NCI-H187 treated with DMSO at 0.1 percent for 48 hours (cell line): ENCODE data around the gene CHD5.
A peak's percentile ranks its signal among the peaks of the same experiment; 100 is the strongest.

Experiments used
- DNase-seq: peaks from one replicate; lab custom pipeline; 2025; lab: John Stamatoyannopoulos, UW

The CHD5 gene

GRCh38 chr1:6111571-6111970 lies 68.5 kb downstream of the CHD5 start:
- DNase-seq = peak; percentile 14

- no peak for DNase-seq
These were observed 69.8 kb downstream of the CHD5 start for GRCh38 chr1:6110326-6110725.

- DNase-seq = no peak
These were observed 70.4 kb downstream of the CHD5 start for GRCh38 chr1:6109688-6110087.

GRCh38 chr1:6108937-6109614 lies 71.0 kb downstream of the CHD5 start:
- DNase-seq = no peak

- DNase-seq = no peak
These were observed 71.6 kb downstream of the CHD5 start for GRCh38 chr1:6108476-6108875.

- DNase-seq = no peak
These were observed 72.4 kb downstream of the CHD5 start for GRCh38 chr1:6107409-6108356.

- DNase-seq = no peak
These were observed 73.1 kb downstream of the CHD5 start for GRCh38 chr1:6106977-6107376.

GRCh38 chr1:6106321-6106731 lies 73.8 kb downstream of the CHD5 start:
- no peak for DNase-seq

GRCh38 chr1:6105763-6106162 lies 74.4 kb downstream of the CHD5 start:
- no peak for DNase-seq

- no peak for DNase-seq
These were observed 74.9 kb downstream of the CHD5 start for GRCh38 chr1:6105218-6105679.

- no peak for DNase-seq
These were observed 75.5 kb downstream of the CHD5 start for GRCh38 chr1:6104631-6105030.

GRCh38 chr1:6103854-6104530 lies 76.1 kb downstream of the CHD5 start:
- DNase-seq = no peak

GRCh38 chr1:6103111-6103853 lies 76.8 kb downstream of the CHD5 start:
- DNase-seq = no peak

- DNase-seq = no peak
These were observed 77.6 kb downstream of the CHD5 start for GRCh38 chr1:6102532-6102845.

- no peak for DNase-seq
These were observed 78.1 kb downstream of the CHD5 start for GRCh38 chr1:6101826-6102531.

GRCh38 chr1:6100861-6101783 lies 79.0 kb downstream of the CHD5 start:
- no peak for DNase-seq

- DNase-seq = no peak
These were observed 80.0 kb downstream of the CHD5 start for GRCh38 chr1:6099787-6100765.

GRCh38 chr1:6099297-6099696 lies 80.8 kb downstream of the CHD5 start:
- no peak for DNase-seq
